22Rv1 (cell line): ENCODE measurements around the gene GSTA4.
A peak's percentile ranks its signal among the peaks of the same experiment; 100 is the strongest.

Source experiments
- H3K27ac ChIP-seq: fragments of 450-650 bp; 2 replicates; pipeline ENCODE4 v1.5.1; 2017
- CTCF ChIP-seq: fragments of 450-650 bp; IDR thresholded peaks from 2 replicates; pipeline ENCODE4 v1.5.1; 2017; ENCODE audit warnings: mild to moderate bottlenecking
- ZFX ChIP-seq: fragments of 450-650 bp; IDR thresholded peaks from 2 replicates; pipeline ENCODE4 v1.6.1; 2017; ENCODE audit warnings: antibody characterized with exemption, borderline replicate concordance

GSTA4 gene

DNA sequence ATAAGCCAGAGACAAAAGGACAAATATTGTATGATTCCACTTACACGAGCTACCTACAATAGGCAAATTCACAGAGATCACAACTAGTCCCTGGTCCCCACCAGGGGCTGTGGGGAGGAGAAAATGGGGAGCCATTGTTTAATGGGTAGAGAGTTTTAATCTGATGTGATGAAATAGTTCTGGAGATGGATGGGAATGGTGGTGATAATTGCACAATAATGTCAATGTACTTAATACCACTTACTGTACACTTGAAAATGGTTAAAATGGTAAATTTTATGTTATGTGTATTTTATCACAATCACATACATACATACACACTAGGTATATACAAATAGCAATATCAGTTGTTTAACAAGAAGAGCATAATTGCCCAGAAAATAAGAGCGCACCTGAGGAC is 61.3 kb downstream of the GSTA4 start:
- no peak overlapping the region for H3K27ac ChIP-seq
- TF ChIP-seq CTCF: no peak

DNA sequence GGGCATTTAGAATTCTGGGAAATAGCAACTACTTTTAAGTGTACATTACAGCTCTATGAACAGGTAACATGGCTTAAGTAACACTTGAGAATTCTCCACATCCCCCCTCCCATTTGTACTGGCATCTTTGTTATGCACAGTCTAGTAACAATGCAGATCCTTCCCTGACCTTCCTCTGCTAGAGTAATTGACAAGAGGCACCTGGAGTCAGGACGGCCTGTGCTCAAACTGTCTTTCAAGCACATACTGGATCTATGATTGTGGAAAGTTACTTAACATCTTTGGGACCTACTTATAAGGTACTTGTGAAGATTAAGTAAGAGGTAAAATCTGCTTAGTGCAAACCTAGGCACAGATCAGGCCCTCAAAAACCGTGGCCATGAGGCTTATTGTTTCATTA is 63.7 kb downstream of the GSTA4 start:
- H3K27ac ChIP-seq: no peak overlapping the region
- no peak for TF ChIP-seq ZFX
- no peak for TF ChIP-seq CTCF

GRCh38 chr6:52929321-52930164 is 65.5 kb downstream of the GSTA4 start:
- H3K27ac ChIP-seq: peak overlapping the region; percentile 33
- TF ChIP-seq CTCF (no peak), ZFX (no peak)
